SK-N-SH (cell line): ENCODE measurements around the gene IL9. TPM values are rescaled to one million over a fixed set of nuclear protein-coding genes. Genes with fewer than 3 reads are reported as not detected.

Experiments
- CTCF ChIA-PET: fragments of 300-600, 350-600 bp; formaldehyde crosslinking; extraction: SDS; loops from one replicate; lab custom pipeline; 2021; lab: Yijun Ruan, JAX
- POLR2A ChIA-PET: fragments of 350-600 bp; sonication (Branson Sonifier 250); formaldehyde crosslinking; extraction: SDS; loops from one replicate; lab custom pipeline; 2020; ENCODE audit warnings: antibody characterized with exemption, inconsistent platforms; lab: Yijun Ruan, JAX
- DNase-seq: peaks from one replicate; pipeline ENCODE4 v3.0.0; 2012
- H2AFZ ChIP-seq: fragments of 200-600 bp; sonication (generic); 2 replicates; pipeline ENCODE4 v1.8.1; 2016; ENCODE audit warnings: antibody characterized with exemption, mild to moderate bottlenecking, low read depth
- H3F3A ChIP-seq: fragments of 200-600 bp; sonication (generic); replicated peaks from 2 replicates; pipeline ENCODE3; 2016; ENCODE audit warnings: antibody characterized with exemption, mild to moderate bottlenecking; ENCODE audit not compliant: insufficient read depth
- H3K27ac ChIP-seq, 2 experiments: fragments of 200-500 bp in 1 of 2; fragments of 200-600 bp in 1 of 2; sonication (Bioruptor generic) in 1 of 2; sonication (generic), shearing (Covaris generic) in 1 of 2; 2 replicates each; pipeline versions ENCODE4 v1.5.1 to v1.6.1; 2014 to 2016; ENCODE audit warnings: low read depth in 2 of 2, inconsistent platforms in 1 of 2, low read length in 1 of 2, mild to moderate bottlenecking in 1 of 2, mixed read lengths in 1 of 2
- H3K27me3 ChIP-seq: fragments of 200-600 bp; sonication (generic), shearing (Covaris generic); 2 replicates; pipeline ENCODE4 v1.6.1; 2016; ENCODE audit warnings: mixed run types; ENCODE audit not compliant: insufficient read depth
- H3K36me3 ChIP-seq, 2 experiments: fragments of 200-500 bp in 1 of 2; fragments of 200-600 bp in 1 of 2; sonication (Bioruptor generic) in 1 of 2; sonication (generic) in 1 of 2; replicated peaks in 1 of 2; 2 replicates each; pipeline versions ENCODE3 to v1.5.1; 2014 to 2016; ENCODE audit warnings: low read length in 1 of 2, mild to moderate bottlenecking in 1 of 2; ENCODE audit not compliant: insufficient read depth in 2 of 2, control insufficient read depth in 1 of 2
- H3K4me1 ChIP-seq, 2 experiments: fragments of 200-500 bp in 1 of 2; fragments of 200-600 bp in 1 of 2; sonication (Bioruptor generic) in 1 of 2; sonication (generic), shearing (Covaris generic) in 1 of 2; 2 replicates each; pipeline versions ENCODE4 v1.5.1 to v1.6.1; 2014 to 2016; ENCODE audit warnings: low read depth in 1 of 2, low read length in 1 of 2, mixed run types in 1 of 2; ENCODE audit not compliant: insufficient read depth in 2 of 2, control insufficient read depth in 1 of 2
- H3K4me2 ChIP-seq: fragments of 200-600 bp; sonication (generic), shearing (Covaris generic); 2 replicates; pipeline ENCODE4 v1.6.1; 2017; ENCODE audit warnings: mixed run types
- H3K4me3 ChIP-seq, 2 experiments: fragments of 200-500 bp in 1 of 2; fragments of 200-600 bp in 1 of 2; sonication (Bioruptor generic) in 1 of 2; sonication (generic), shearing (Covaris generic) in 1 of 2; 2 replicates each; pipeline versions ENCODE4 v1.5.1 to v1.8.1; 2014 to 2016; ENCODE audit warnings: low read depth in 2 of 2, inconsistent platforms in 1 of 2, low read length in 1 of 2, mild to moderate bottlenecking in 1 of 2, mixed read lengths in 1 of 2, moderate library complexity in 1 of 2
- H3K79me2 ChIP-seq: fragments of 200-600 bp; sonication (generic); 2 replicates; pipeline ENCODE4 v1.8.1; 2017; ENCODE audit warnings: mild to moderate bottlenecking; ENCODE audit not compliant: insufficient read depth
- H3K9ac ChIP-seq: fragments of 200-600 bp; sonication (generic); 2 replicates; pipeline ENCODE4 v1.6.1; 2017; ENCODE audit warnings: mixed run types
- H3K9me2 ChIP-seq: fragments of 200-600 bp; sonication (generic); 2 replicates; pipeline ENCODE4 v1.6.1; 2017; ENCODE audit warnings: mixed run types
- H3K9me3 ChIP-seq: fragments of 200-600 bp; sonication (generic); 2 replicates; pipeline ENCODE4 v1.6.1; 2017; ENCODE audit warnings: mixed run types, mild to moderate bottlenecking, moderate library complexity
- H4K20me1 ChIP-seq: fragments of 200-600 bp; sonication (generic); 2 replicates; pipeline ENCODE4 v1.6.1; 2017; ENCODE audit warnings: mild to moderate bottlenecking, mixed run types; ENCODE audit not compliant: insufficient read depth
- CHD2 ChIP-seq: fragments of 150-350 bp; IDR thresholded peaks from 2 replicates; pipeline ENCODE4 v1.6.1; 2018; ENCODE audit warnings: low read length; ENCODE audit not compliant: partially characterized antibody
- ELF1 ChIP-seq: IDR thresholded peaks from 2 replicates; pipeline ENCODE4 v1.4.0; 2012
- EP300 ChIP-seq, 2 experiments: IDR thresholded peaks; 2 replicates each; pipeline versions ENCODE4 v1.4.0 to v1.6.1; 2012; ENCODE audit warnings: borderline replicate concordance in 1 of 2, low read depth in 1 of 2, low read length in 1 of 2
- FOXJ3 ChIP-seq: sonication (generic); formaldehyde crosslinking; IDR thresholded peaks from 2 replicates; pipeline ENCODE4 v1.5.1; 2020; ENCODE audit warnings: mild to moderate bottlenecking, missing genetic modification reagents
- GATA2 ChIP-seq: sonication (generic); formaldehyde crosslinking; IDR thresholded peaks from 2 replicates; pipeline ENCODE4 v1.5.0; 2020; ENCODE audit warnings: mild to moderate bottlenecking, missing genetic modification reagents
- JUND ChIP-seq: IDR thresholded peaks from 2 replicates; pipeline ENCODE4 v1.4.0; 2012
- MXI1 ChIP-seq: IDR thresholded peaks from 2 replicates; pipeline ENCODE4 v1.6.1; 2012; ENCODE audit warnings: mild to moderate bottlenecking, low read depth, low read length, improper control_type of control experiment
- NFIC ChIP-seq: IDR thresholded peaks from 2 replicates; pipeline ENCODE4 v1.4.0; 2012; ENCODE audit warnings: borderline replicate concordance
- NRF1 ChIP-seq: IDR thresholded peaks from 2 replicates; pipeline ENCODE4 v1.6.1; 2012; ENCODE audit warnings: low read depth, mild to moderate bottlenecking, low read length
- POLR2AphosphoS5 ChIP-seq: IDR thresholded peaks from 2 replicates; pipeline ENCODE4 v1.6.1; 2012; ENCODE audit warnings: low read depth, low read length
- RCOR1 ChIP-seq: fragments of 150-350 bp; IDR thresholded peaks from 2 replicates; pipeline ENCODE4 v1.6.1; 2017; ENCODE audit warnings: antibody characterized with exemption, low read length
- RFX5 ChIP-seq: IDR thresholded peaks from 2 replicates; pipeline ENCODE4 v1.6.1; 2012; ENCODE audit warnings: mild to moderate bottlenecking, improper control_type of control experiment, low read length
- RXRA ChIP-seq: IDR thresholded peaks from 2 replicates; pipeline ENCODE4 v1.4.0; 2012; ENCODE audit warnings: low read depth, mild to moderate bottlenecking, borderline replicate concordance
- TAF1 ChIP-seq: IDR thresholded peaks from 2 replicates; pipeline ENCODE4 v1.6.1; 2012; ENCODE audit warnings: low read depth, mild to moderate bottlenecking, low read length, moderate library complexity, borderline replicate concordance
- TEAD4 ChIP-seq: IDR thresholded peaks from 2 replicates; pipeline ENCODE4 v1.4.0; 2012; ENCODE audit warnings: mild to moderate bottlenecking, borderline replicate concordance; ENCODE audit not compliant: insufficient read depth
- YY1 ChIP-seq: IDR thresholded peaks from 2 replicates; pipeline ENCODE4 v1.4.0; 2012; ENCODE audit warnings: low read depth, mild to moderate bottlenecking
- WGBS: methylation state at CpG from one replicate; pipeline ENCODE4 v1.1.6; 2017; ENCODE audit warnings: low lambda C conversion rate; 5-methylcytosine and 5-hydroxymethylcytosine counted together
- polyA plus RNA-seq, 3 experiments: library from polyadenylated mRNA; depleted of rRNA; stranded (reverse); fragments of >200 nt; gene quantifications; 2 replicates each; pipeline ENCODE4 v1.2.3, GENCODE V29; 2012
- TF ChIP-seq, protein P1 (sequence below): fragments of 200-600 bp; sonication (generic); IDR thresholded peaks from 2 replicates; pipeline ENCODE4 v1.6.1; 2017; ENCODE audit warnings: antibody characterized with exemption, mild to moderate bottlenecking, moderate library complexity
- TF ChIP-seq, protein P2 (sequence below): IDR thresholded peaks from 2 replicates; pipeline ENCODE4 v1.6.1; 2012; ENCODE audit warnings: mild to moderate bottlenecking, low read depth, low read length, moderate library complexity
- TF ChIP-seq, protein P3 (sequence below): IDR thresholded peaks from 2 replicates; pipeline ENCODE4 v1.4.0; 2012; ENCODE audit warnings: low read depth, borderline replicate concordance

IL9 gene
- polyA plus RNA-seq, 1 of the 3 experiments (the other 2 are of a cell fraction) = not detected

- Histone ChIP-seq H3K9me2 (no peaks in the 10 kb centered on the region), H3K9me3 (no peaks in the 10 kb centered on the region), H2AFZ (no peak overlapping the region), H3K27me3 (no peaks in the 10 kb centered on the region), H3K4me2 (no peak overlapping the region), H3F3A (no peaks in the 10 kb centered on the region), H4K20me1 (no peaks in the 10 kb centered on the region), H3K27ac (no peak overlapping the region), H3K79me2 (no peaks in the 10 kb centered on the region), H3K4me3 (no peak overlapping the region), H3K36me3 (no peaks in the 10 kb centered on the region), H3K9ac (no peak overlapping the region), H3K4me1 (peaks cover 0 to 10% of the 10 kb centered on the region in 2 experiments; a peak in 1 of 4 replicates)
- DNase-seq = no peak
- ChIA-PET CTCF (interaction anchor here (0.7 to 10.7 kb wide), 11 partner anchors 13 to 879 kb away, joined by 3 to 104 read pairs (median 5); no protein-coding TSS in a partner anchor), POLR2A (no interaction called here)
- WGBS = 91% methylated on average over 5 of the region's 5 CpGs
- TF ChIP-seq, protein P1, sequence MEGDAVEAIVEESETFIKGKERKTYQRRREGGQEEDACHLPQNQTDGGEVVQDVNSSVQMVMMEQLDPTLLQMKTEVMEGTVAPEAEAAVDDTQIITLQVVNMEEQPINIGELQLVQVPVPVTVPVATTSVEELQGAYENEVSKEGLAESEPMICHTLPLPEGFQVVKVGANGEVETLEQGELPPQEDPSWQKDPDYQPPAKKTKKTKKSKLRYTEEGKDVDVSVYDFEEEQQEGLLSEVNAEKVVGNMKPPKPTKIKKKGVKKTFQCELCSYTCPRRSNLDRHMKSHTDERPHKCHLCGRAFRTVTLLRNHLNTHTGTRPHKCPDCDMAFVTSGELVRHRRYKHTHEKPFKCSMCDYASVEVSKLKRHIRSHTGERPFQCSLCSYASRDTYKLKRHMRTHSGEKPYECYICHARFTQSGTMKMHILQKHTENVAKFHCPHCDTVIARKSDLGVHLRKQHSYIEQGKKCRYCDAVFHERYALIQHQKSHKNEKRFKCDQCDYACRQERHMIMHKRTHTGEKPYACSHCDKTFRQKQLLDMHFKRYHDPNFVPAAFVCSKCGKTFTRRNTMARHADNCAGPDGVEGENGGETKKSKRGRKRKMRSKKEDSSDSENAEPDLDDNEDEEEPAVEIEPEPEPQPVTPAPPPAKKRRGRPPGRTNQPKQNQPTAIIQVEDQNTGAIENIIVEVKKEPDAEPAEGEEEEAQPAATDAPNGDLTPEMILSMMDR = no peak
- TF ChIP-seq RFX5 (no peak), NFIC (no peak), POLR2AphosphoS5 (no peak), JUND (no peak), GATA2 (CRISPR knock-in tag) (no peak)
Observed at GRCh38 chr5:135890867-135891266, 4.8 kb downstream of the IL9 start.

- CTCF ChIA-PET = interaction anchor here (0.7 to 10.7 kb wide), 6 partner anchors 12 to 880 kb away, joined by 3 to 104 read pairs (median 5); no protein-coding TSS in a partner anchor
- no peaks in the 10 kb centered on the region for H3F3A ChIP-seq
- POLR2A ChIA-PET = no interaction called here
- H3K4me2 ChIP-seq = no peak overlapping the region
- H3K27me3 ChIP-seq = no peaks in the 10 kb centered on the region
- no peaks in the 10 kb centered on the region for H3K36me3 ChIP-seq
- no peaks in the 10 kb centered on the region for H3K79me2 ChIP-seq
- H3K9me2 ChIP-seq = no peaks in the 10 kb centered on the region
- H3K4me3 ChIP-seq = no peak overlapping the region
- no peaks in the 10 kb centered on the region for H3K9me3 ChIP-seq
- no peak overlapping the region for H3K27ac ChIP-seq
- H3K4me1 ChIP-seq = peaks cover 0 to 10% of the 10 kb centered on the region in 2 experiments; a peak in 1 of 4 replicates
- H2AFZ ChIP-seq = no peak overlapping the region
- no peaks in the 10 kb centered on the region for H4K20me1 ChIP-seq
- no peak for DNase-seq
- no peak overlapping the region for H3K9ac ChIP-seq
- WGBS = 63% methylated on average over 2 of the region's 2 CpGs
- TF ChIP-seq ELF1 (no peak), TEAD4 (no peak), RFX5 (no peak), CHD2 (no peak), TAF1 (no peak), RCOR1 (no peak), JUND (no peak), NRF1 (no peak), RXRA (no peak), MXI1 (no peak), EP300 (IDR thresholded peaks at IDR 0.05; ENCODE audit: borderline replicate concordance in 1 of 2, low read depth in 1 of 2, low read length in 1 of 2) (no peak), YY1 (no peak), FOXJ3 (CRISPR knock-in tag) (no peak)
- TF ChIP-seq, protein P2, sequence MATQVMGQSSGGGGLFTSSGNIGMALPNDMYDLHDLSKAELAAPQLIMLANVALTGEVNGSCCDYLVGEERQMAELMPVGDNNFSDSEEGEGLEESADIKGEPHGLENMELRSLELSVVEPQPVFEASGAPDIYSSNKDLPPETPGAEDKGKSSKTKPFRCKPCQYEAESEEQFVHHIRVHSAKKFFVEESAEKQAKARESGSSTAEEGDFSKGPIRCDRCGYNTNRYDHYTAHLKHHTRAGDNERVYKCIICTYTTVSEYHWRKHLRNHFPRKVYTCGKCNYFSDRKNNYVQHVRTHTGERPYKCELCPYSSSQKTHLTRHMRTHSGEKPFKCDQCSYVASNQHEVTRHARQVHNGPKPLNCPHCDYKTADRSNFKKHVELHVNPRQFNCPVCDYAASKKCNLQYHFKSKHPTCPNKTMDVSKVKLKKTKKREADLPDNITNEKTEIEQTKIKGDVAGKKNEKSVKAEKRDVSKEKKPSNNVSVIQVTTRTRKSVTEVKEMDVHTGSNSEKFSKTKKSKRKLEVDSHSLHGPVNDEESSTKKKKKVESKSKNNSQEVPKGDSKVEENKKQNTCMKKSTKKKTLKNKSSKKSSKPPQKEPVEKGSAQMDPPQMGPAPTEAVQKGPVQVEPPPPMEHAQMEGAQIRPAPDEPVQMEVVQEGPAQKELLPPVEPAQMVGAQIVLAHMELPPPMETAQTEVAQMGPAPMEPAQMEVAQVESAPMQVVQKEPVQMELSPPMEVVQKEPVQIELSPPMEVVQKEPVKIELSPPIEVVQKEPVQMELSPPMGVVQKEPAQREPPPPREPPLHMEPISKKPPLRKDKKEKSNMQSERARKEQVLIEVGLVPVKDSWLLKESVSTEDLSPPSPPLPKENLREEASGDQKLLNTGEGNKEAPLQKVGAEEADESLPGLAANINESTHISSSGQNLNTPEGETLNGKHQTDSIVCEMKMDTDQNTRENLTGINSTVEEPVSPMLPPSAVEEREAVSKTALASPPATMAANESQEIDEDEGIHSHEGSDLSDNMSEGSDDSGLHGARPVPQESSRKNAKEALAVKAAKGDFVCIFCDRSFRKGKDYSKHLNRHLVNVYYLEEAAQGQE = no peak
- TF ChIP-seq, protein P3, sequence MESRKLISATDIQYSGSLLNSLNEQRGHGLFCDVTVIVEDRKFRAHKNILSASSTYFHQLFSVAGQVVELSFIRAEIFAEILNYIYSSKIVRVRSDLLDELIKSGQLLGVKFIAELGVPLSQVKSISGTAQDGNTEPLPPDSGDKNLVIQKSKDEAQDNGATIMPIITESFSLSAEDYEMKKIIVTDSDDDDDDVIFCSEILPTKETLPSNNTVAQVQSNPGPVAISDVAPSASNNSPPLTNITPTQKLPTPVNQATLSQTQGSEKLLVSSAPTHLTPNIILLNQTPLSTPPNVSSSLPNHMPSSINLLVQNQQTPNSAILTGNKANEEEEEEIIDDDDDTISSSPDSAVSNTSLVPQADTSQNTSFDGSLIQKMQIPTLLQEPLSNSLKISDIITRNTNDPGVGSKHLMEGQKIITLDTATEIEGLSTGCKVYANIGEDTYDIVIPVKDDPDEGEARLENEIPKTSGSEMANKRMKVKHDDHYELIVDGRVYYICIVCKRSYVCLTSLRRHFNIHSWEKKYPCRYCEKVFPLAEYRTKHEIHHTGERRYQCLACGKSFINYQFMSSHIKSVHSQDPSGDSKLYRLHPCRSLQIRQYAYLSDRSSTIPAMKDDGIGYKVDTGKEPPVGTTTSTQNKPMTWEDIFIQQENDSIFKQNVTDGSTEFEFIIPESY = no peak
- TF ChIP-seq, protein P1 = no peak
Observed at GRCh38 chr5:135890296-135890695, 5.3 kb downstream of the IL9 start.
